Left ventricle myocardium inferior (tissue), 1 donor: ENCODE results near the gene EPHX1. TPM values are rescaled to one million over a fixed set of nuclear protein-coding genes. Genes with fewer than 3 reads are reported as not detected.
"Not testable (repeated sequence)": the region's sequence is repeated elsewhere in the genome, so short reads cannot be mapped to it uniquely, and the experiment has no call there.

Experiments
- DNase-seq: peaks from one replicate; pipeline ENCODE4 v3.0.0-alpha.2; 2020
- H3K27ac ChIP-seq: fragments of 200-600 bp; replicated peaks from 2 replicates; pipeline ENCODE4 v1.8.0; 2021
- H3K27me3 ChIP-seq: fragments of 200-600 bp; 2 replicates; pipeline ENCODE4 v1.8.0; 2021; ENCODE audit warnings: low read depth
- H3K36me3 ChIP-seq: fragments of 200-600 bp; 2 replicates; pipeline ENCODE4 v1.8.0; 2021
- H3K4me1 ChIP-seq: fragments of 200-600 bp; 2 replicates; pipeline ENCODE4 v1.8.0; 2021
- H3K4me3 ChIP-seq: fragments of 200-600 bp; 2 replicates; pipeline ENCODE4 v1.8.0; 2021; ENCODE audit warnings: mild to moderate bottlenecking, moderate library complexity
- H3K9me3 ChIP-seq: fragments of 200-600 bp; replicated peaks from 2 replicates; pipeline ENCODE4 v1.8.0; 2021
- CTCF ChIP-seq: fragments of 200-600 bp; IDR thresholded peaks from 2 replicates; pipeline ENCODE4 v1.8.0; 2021; ENCODE audit warnings: antibody characterized with exemption, mild to moderate bottlenecking, borderline replicate concordance
- intact Hi-C: fragments of 100-400 bp; cut with micrococcal nuclease; formaldehyde crosslinking; loops from one replicate; pipeline ENCODE4 v1.11.0; 2022
- long read RNA-seq: library from polyadenylated mRNA; unstranded; transcript quantifications from one replicate; pipeline ENCODE4 v2.0.0, GENCODE V29; 2021
- total RNA-seq: library from RNA; stranded (reverse); fragmentation: NEBNext Ultra II Directional; extraction: Animal tissue kit (Norgen Biotek cat#: 25700); gene quantifications from one replicate; pipeline ENCODE4 v1.2.1, GENCODE V29; 2021
- donor health status: DM: no; HTN: yes; CAD: no; lungs with severe emphysema.

Gene EPHX1
- 49.7 TPM for total RNA-seq
- long read RNA-seq, transcript EPHX1-201 (9 exons, 1,660 nt), result major isoform, 27 of 35 reads
- long read RNA-seq, transcript EPHX1-206 (9 exons, 1,789 nt), result minor isoform, 7 of 35 reads
- long read RNA-seq, partial matches to known transcripts, result 1 of 35 reads
- long read RNA-seq, other reads (novel, unspliced or antisense), result 0 of 35 reads

GRCh38 chr1:225809842-225810578 lies at the start of gene EPHX1:
TSS of gene EPHX1 (plus strand) at chr1:225810124. CDS start at chr1:225828730, 18,606 bp downstream.
- peak; percentile 94 for DNase-seq
- TF ChIP-seq CTCF, result peak; percentile 63
- no peaks in the 10 kb centered on the region for H3K27me3 ChIP-seq
- intact Hi-C loops, result loop anchor here (5.0 kb wide), 1 partner anchor 33 kb away; the partner anchor contains the start of gene SRP9
- H3K4me3 ChIP-seq, result peak within 1 kb of the TSS; percentile 90
- H3K9me3 ChIP-seq, result no peaks in the 10 kb centered on the region
- peak within 1 kb of the TSS; percentile 95 for H3K27ac ChIP-seq
- H3K4me1 ChIP-seq, result peaks cover 52% of the 10 kb centered on the region
- no peaks in the 10 kb centered on the region for H3K36me3 ChIP-seq

DNA sequence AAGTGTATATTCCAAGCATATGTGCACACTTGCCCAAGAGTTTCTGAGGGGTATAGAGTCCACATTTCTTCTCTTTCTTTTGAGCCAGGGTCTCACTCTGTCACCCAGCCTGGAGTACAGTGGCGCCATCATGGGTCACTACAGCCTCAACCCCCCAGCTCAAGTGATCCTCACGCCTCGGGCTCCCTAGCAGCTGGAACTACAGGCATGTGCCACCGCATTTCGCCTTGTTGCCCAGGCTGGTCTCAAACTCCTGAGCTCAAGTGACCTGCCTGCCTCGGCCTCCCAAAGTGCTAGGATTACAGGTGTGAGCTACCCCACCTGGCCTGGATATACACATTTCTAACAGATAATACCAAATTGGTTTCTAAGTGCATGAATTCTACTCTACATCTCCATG lies 49.4 kb upstream of the EPHX1 start:
- Histone ChIP-seq H3K4me3 (no peak overlapping the region), H3K36me3 (no peaks in the 10 kb centered on the region), H3K4me1 (peaks cover 55% of the 10 kb centered on the region), H3K9me3 (no peaks in the 10 kb centered on the region), H3K27ac (no peak overlapping the region), H3K27me3 (no peaks in the 10 kb centered on the region)
- no peak for TF ChIP-seq CTCF
- intact Hi-C loops, result loop anchor here (10.0 kb wide), 1 partner anchor 66 kb away; no protein-coding TSS in a partner anchor
- DNase-seq, result no peak

GRCh38 chr1:225761395-225761794 lies 48.5 kb upstream of the EPHX1 start:
- intact Hi-C loops, result loop anchor here (10.0 kb wide), 1 partner anchor 67 kb away; no protein-coding TSS in a partner anchor
- not testable (repeated sequence) for H3K9me3 ChIP-seq, DNase-seq, H3K4me3 ChIP-seq, H3K27ac ChIP-seq, H3K27me3 ChIP-seq, H3K36me3 ChIP-seq
- peaks cover 48% of the 10 kb centered on the region for H3K4me1 ChIP-seq

GRCh38 chr1:225762002-225762441 lies 47.9 kb upstream of the EPHX1 start:
- Histone ChIP-seq H3K4me1 (peaks cover 48% of the 10 kb centered on the region), H3K27ac (peak overlapping the region; percentile 78), H3K27me3 (no peaks in the 10 kb centered on the region), H3K9me3 (no peaks in the 10 kb centered on the region), H3K36me3 (no peaks in the 10 kb centered on the region), H3K4me3 (no peak overlapping the region)
- no peak for DNase-seq
- no peak for TF ChIP-seq CTCF
- intact Hi-C loops, result loop anchor here (10.0 kb wide), 1 partner anchor 67 kb away; no protein-coding TSS in a partner anchor

- intact Hi-C loops, result loop anchor here (10.0 kb wide), 1 partner anchor 68 kb away; no protein-coding TSS in a partner anchor
- Histone ChIP-seq H3K9me3 (no peaks in the 10 kb centered on the region), H3K4me1 (peaks cover 53% of the 10 kb centered on the region), H3K27me3 (no peaks in the 10 kb centered on the region), H3K4me3 (no peak overlapping the region), H3K36me3 (no peaks in the 10 kb centered on the region), H3K27ac (peak overlapping the region; percentile 78)
- TF ChIP-seq CTCF, result no peak
- no peak for DNase-seq
Observed at GRCh38 chr1:225762444-225762843, 47.5 kb upstream of the EPHX1 start.
